GM10266 (cell line): ENCODE data around the gene FRMD4A.

Experiments used
- DNase-seq: peaks from one replicate; pipeline ENCODE4 v3.0.0; 2012; ENCODE audit errors: extremely low spot score
- TF ChIP-seq, protein P1 (sequence below): IDR thresholded peaks from 2 replicates; pipeline ENCODE4 v1.5.1; 2012; ENCODE audit warnings: mild to moderate bottlenecking, low read depth; ENCODE audit not compliant: control insufficient read depth, insufficient read depth; ENCODE audit errors: missing control alignments

FRMD4A gene

DNA sequence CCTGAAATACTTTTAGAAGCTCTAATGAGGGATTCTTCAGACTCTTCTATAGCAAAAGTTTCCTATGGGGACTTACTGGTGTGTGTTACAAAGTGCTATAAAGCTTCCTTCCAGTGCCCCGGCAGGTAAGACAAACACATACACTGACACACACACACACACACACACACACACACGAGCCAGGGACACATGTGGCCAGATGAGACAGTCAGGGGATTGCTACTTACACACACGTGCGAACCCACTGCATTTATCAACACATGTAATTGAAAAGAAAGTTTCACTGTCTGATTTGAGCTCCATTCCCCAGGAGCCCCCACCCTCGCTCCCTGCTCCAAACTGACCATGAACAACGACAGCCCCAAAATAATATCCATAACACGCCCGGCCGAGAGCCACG lies 624.1 kb downstream of the FRMD4A start:
- DNase-seq: no peak
- TF ChIP-seq, protein P1, sequence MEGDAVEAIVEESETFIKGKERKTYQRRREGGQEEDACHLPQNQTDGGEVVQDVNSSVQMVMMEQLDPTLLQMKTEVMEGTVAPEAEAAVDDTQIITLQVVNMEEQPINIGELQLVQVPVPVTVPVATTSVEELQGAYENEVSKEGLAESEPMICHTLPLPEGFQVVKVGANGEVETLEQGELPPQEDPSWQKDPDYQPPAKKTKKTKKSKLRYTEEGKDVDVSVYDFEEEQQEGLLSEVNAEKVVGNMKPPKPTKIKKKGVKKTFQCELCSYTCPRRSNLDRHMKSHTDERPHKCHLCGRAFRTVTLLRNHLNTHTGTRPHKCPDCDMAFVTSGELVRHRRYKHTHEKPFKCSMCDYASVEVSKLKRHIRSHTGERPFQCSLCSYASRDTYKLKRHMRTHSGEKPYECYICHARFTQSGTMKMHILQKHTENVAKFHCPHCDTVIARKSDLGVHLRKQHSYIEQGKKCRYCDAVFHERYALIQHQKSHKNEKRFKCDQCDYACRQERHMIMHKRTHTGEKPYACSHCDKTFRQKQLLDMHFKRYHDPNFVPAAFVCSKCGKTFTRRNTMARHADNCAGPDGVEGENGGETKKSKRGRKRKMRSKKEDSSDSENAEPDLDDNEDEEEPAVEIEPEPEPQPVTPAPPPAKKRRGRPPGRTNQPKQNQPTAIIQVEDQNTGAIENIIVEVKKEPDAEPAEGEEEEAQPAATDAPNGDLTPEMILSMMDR: no peak

DNA sequence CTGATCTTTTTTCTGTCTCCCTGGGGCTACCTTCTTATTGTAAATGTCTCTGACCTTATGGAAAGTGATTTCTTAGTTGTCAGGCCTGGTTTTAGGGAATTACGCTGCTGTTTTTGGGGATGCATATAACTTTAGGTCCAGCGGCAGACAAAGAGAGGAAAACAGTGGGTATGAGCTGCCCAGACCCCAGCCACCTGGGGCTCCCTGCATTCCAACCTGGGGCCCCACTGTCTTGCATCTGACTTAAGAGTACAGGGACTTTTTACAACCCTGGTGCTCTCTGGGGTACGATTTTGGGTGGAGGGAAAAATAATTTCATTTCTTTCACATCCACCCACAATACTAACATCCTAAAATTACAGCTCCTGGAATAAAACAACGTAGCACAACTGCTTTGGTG lies 624.5 kb downstream of the FRMD4A start:
- TF ChIP-seq, protein P1: no peak
- DNase-seq: no peak

DNA sequence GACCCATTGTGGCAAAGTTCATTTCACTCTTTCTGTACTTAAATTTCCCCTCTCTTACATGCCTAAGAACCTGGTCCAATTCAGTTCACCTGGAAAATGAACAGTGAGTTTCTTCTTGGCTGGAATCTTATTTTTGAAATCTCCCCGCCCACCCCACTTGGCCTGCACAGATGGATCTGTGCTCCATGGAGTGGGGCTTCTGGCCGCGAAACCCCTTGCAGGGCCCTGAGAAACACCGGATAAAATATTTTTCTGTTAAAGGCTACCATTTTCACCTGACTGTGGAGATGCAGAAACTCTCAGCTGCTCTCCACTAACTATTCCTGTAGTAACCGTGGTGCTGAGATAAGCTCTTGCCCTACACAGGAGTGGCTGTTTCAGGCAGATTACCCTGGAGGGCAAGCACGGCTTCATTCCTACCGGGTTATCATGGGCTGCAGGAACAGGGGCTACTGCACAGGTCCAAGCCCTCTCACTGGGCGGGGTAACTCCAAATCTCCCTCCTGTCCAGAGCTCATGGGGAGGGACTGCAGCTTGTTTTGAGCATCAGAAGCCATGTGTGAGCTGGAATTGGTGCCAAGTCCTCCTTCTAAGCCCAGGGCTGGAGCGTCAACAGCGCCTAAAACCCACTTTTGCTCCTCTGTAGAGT lies 625.1 kb downstream of the FRMD4A start:
- TF ChIP-seq, protein P1: no peak
- DNase-seq: no peak

DNA sequence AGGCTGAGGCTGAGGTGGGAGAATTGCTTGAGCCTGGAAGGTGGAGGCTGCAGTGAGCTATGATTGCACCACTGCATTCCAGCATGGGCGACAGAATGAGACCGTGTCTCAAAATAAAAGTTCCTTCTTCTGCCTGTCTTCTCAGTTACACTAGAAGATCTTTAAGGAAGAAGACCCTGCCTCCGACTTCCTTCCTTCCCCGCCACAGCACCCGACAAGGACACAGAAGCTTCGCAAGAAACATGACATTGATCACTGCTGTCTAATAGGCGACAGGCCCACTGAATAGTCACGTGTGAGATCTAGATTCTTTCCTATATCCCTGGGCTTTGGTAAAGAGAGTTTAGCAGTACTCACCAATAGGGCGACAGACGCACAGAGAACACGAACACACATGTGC lies 625.8 kb downstream of the FRMD4A start:
- TF ChIP-seq, protein P1: no peak
- no peak for DNase-seq

DNA sequence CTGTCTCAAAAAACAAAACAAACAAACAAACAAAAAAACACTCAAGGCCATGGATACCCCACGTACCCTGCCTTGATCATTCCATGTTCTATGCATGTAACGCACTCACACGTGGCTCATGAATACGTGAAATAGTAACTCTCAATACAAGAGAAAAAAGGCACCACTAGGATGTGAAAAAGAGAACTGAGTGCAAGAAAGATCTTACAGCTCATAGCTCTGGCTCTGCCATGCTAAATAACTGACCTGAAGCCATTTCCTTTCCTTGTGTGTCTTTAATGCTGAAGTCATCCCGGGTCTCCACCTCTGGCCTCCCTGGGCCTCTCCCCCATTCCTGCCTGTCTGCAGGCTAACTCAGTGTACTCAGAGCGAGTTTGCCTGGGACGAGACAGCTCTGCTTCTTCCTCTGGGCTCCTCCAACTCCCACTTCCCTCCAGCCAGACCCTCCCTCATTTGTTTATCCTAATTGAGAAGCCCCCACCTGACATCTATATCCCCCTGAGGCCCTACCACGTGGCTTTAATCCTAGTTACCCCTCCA lies 626.7 kb downstream of the FRMD4A start:
- DNase-seq: no peak
- TF ChIP-seq, protein P1: no peak

DNA sequence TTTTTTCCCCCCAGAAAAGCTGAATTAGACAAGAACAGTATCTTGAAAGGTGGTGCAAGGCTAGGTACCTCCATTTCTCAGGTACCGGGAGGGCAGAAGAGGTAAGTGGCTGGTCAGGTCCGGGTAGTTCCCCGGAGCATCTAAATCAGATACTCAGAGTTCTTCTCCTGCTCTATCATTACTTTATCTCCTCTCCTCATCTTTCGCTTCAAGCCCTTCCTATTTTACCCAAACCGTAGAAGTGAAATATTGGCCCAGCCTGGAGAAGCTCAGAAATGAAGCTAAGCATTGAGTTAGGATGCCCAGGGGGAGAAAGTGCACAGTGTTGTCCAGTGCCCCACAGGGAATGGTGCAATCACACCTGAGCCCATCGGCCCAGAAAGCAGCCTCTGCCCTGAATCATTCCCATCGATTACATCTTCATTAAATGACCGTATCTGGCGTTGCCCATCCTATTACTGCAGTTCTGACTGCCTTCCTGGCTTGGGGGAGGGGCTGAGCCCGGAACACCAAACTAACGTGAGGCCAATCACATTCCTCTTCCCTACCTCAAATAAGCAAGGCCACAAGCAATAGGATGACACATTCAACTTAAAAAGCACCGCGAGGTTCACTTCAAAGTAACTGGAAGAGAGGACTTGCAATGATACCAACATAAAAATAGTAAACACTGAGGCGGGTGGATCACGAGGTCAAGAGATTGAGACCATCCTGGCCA lies 627.5 kb downstream of the FRMD4A start:
- TF ChIP-seq, protein P1: no peak

More for the DNA sequence above, 627.5 kb downstream of the FRMD4A start:
- no peak for DNase-seq
